Measurements from ENCODE around the gene KRTAP20-3.

DNA sequence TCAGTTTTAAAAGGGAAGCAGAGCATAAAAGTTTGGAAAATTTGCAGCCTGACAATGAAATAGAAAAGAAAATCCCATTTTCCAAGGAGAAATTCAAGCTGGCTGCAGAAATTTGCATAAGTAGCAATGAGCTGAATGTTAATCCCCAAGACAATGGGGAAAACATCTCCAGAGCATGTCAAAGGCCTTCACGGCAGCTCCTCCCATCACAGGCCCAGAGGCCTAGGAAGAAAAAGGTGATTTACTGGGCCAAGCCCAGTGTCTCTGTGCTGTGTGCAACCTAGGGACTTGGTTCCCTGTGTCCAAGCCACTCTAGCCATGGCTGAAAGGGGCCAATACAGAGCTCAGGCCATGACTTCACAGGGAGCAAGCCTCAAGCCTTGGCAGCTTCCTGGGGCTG, 26.1 kb downstream of the KRTAP20-3 start:
- no peak for TF ChIP-seq SETDB1 (IDR thresholded peaks at IDR 0.05; ENCODE audit: insufficient read length, low read length)
- TF ChIP-seq, protein P1, sequence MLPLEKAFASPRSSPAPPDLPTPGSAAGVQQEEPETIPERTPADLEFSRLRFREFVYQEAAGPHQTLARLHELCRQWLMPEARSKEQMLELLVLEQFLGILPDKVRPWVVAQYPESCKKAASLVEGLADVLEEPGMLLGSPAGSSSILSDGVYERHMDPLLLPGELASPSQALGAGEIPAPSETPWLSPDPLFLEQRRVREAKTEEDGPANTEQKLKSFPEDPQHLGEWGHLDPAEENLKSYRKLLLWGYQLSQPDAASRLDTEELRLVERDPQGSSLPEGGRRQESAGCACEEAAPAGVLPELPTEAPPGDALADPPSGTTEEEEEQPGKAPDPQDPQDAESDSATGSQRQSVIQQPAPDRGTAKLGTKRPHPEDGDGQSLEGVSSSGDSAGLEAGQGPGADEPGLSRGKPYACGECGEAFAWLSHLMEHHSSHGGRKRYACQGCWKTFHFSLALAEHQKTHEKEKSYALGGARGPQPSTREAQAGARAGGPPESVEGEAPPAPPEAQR (tag by site-specific recombination; IDR thresholded peaks at IDR 0.05) = no peak

Measured in HEK293 (cell line).